Muscle layer of duodenum (tissue), 2 donors: ENCODE results near the gene FOXF1.

Experiments
- H3K27ac ChIP-seq: one replicate; pipeline ENCODE4 v1.7.0; 2013; ENCODE audit warnings: mild to moderate bottlenecking, low read length
- H3K27me3 ChIP-seq: one replicate; pipeline ENCODE4 v1.7.0; 2013; ENCODE audit warnings: low read depth, mild to moderate bottlenecking, control low read depth, low read length
- H3K36me3 ChIP-seq, 2 donors: one replicate each; pipeline ENCODE4 v1.7.0; 2013; ENCODE audit warnings: low read length in 2 of 2, control low read depth in 1 of 2, mild to moderate bottlenecking in 1 of 2; ENCODE audit not compliant: insufficient read depth in 2 of 2, control insufficient read depth in 1 of 2
- H3K4me1 ChIP-seq, 2 donors: one replicate each; pipeline ENCODE4 v1.7.0; 2013; ENCODE audit warnings: low read length in 2 of 2, mild to moderate bottlenecking in 2 of 2, control low read depth in 1 of 2, moderate library complexity in 1 of 2; ENCODE audit not compliant: insufficient read depth in 2 of 2, control insufficient read depth in 1 of 2
- H3K4me3 ChIP-seq, 2 donors: one replicate each; pipeline ENCODE4 v1.7.0; 2013; ENCODE audit warnings: low read length in 2 of 2, low read depth in 1 of 2, mild to moderate bottlenecking in 1 of 2
- H3K9me3 ChIP-seq, 2 donors: one replicate each; pipeline ENCODE4 v1.7.0; 2013; ENCODE audit warnings: low read length in 2 of 2, control low read depth in 1 of 2, mild to moderate bottlenecking in 1 of 2; ENCODE audit not compliant: control insufficient read depth in 1 of 2
- donor health status: healthy.

FOXF1 gene

DNA sequence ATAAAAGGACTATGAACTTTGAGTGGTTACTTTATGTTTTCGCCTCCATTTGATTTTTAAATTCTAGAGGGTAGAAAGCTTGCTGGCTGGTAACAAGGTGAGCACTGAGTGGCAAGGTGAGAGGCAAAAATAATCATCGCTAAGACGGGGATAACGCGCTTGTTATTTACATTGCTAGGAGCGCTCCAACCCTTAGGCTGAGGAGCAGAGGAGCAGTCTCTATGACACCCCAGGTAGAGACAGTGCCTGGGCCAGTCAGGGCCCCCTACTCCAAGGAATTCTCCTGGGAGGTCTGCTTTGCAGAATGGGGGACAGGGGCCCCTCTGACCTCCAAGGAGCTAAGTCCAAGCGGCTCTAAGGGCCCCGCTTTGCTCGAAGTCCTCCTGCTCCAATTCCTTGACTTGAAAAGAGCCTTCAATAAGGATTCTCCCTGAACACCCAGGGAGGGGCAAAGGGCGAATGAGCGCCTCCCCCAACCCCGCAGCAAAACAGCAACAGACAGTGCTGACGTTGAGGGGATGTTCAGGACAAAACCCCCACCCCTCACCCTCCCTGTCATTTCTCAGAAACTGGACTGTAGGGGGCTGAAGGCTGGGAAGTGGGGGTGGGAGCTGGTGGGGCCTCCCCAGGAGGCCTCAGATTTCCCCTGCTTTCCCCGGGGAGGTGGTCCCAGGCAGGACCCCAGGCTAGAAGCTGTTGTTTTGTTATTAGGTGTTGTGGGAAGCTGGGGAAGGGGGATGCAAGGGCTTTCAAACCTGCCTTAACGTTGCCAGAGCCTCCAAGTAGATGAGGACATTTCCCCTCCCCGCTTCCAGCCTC is 10.2 kb upstream of the FOXF1 start:
- Histone ChIP-seq H3K36me3 (no peaks in the 10 kb centered on the region), H3K4me3 (peak overlapping the region; percentile 1 to 57), H3K27ac (peak overlapping the region; percentile 87), H3K4me1 (peaks cover 0 to 6% of the 10 kb centered on the region in 2 donors), H3K27me3 (peaks cover 52% of the 10 kb centered on the region), H3K9me3 (no peaks in the 10 kb centered on the region)

DNA sequence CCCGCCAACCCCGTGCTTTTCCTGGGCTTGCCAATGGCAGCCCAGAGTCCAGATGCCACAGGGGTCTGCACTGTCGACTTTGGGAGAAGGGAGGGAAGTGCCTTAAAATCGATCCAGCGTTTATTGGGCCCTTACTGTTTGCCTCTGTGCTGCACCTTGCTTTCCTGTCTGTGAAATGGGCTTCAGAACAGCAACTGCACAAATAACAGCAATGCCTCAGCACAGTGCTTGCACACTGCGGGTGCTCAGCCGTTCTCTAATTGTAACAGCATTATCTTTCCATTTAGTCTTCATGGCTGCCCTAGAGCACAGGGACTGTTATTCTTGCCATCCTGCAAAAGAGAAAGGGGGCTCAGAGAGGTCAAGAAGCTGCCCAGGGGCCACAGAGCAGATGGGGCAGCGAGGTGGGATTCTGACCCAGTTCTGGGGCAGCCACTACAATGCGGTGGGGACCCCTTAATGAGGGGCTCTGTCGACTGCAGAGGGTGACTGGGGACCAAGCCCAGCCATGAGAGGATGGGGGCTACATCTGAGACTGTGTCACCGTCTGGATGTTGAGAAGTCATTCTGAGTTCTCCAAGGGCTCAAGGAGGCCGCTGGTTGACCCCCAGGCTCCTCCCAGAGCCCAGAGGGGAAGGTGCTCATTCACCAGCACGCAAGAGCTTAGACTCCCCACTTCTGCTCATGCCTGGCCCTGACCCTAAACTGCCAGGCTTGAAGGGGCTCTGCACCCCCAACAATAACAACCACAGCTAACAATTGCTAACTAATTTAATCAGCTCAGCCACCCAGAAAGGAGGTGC is 9.4 kb upstream of the FOXF1 start:
- Histone ChIP-seq H3K27me3 (peaks cover 47% of the 10 kb centered on the region), H3K27ac (peak overlapping the region; percentile 87), H3K4me1 (peaks cover 0 to 6% of the 10 kb centered on the region in 2 donors), H3K4me3 (peak overlapping the region in 1 of 2 donors; percentile 39), H3K9me3 (no peaks in the 10 kb centered on the region), H3K36me3 (no peaks in the 10 kb centered on the region)

DNA sequence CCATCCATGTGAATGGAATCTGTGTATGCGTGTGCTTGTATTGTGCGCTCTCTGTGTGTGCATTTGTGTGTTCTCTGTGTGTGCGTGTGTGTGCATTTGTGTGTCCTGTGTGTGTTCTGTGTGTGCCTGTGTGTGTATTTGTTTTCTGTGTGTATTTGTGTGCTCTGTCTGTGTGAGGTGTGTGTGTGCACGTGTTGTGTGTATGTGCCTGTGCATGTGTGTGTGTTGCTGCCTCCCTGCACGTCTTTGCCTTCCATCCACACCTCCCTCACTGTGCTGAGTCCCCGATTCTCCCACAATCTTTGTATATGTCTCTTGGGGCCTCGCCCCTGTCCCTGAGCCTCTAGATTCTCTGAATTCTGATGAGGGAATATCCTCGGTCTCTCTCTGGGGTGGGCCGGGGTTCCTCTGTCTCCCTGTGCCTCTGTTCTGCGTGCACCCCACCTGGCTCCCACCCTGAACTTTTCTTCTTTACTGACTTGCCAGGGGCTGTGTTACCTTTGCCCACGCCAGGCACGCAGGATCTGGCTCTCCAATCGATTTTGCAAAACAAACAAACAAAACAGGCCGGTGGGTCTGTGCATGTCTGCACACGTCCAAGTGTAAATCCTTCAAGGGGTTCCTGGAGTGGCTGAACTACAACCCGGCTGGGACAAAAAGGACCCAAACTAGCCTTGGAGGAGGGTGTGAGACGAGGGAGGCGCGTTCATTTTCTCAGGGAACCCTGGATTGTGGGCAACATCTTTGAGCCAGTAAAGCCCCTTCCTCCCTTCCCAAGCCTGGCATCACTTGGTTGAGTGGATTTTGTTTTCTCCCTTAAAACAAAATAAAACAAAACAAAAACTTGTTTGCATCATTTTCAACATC is 8.1 kb upstream of the FOXF1 start:
- no peaks in the 10 kb centered on the region for H3K36me3 ChIP-seq
- H3K4me3 ChIP-seq, result peak overlapping the region; percentile 1 to 2
- no peaks in the 10 kb centered on the region for H3K9me3 ChIP-seq
- peaks cover 0 to 6% of the 10 kb centered on the region in 2 donors for H3K4me1 ChIP-seq
- peak overlapping the region; percentile 87 for H3K27ac ChIP-seq
- H3K27me3 ChIP-seq, result peaks cover 58% of the 10 kb centered on the region

DNA sequence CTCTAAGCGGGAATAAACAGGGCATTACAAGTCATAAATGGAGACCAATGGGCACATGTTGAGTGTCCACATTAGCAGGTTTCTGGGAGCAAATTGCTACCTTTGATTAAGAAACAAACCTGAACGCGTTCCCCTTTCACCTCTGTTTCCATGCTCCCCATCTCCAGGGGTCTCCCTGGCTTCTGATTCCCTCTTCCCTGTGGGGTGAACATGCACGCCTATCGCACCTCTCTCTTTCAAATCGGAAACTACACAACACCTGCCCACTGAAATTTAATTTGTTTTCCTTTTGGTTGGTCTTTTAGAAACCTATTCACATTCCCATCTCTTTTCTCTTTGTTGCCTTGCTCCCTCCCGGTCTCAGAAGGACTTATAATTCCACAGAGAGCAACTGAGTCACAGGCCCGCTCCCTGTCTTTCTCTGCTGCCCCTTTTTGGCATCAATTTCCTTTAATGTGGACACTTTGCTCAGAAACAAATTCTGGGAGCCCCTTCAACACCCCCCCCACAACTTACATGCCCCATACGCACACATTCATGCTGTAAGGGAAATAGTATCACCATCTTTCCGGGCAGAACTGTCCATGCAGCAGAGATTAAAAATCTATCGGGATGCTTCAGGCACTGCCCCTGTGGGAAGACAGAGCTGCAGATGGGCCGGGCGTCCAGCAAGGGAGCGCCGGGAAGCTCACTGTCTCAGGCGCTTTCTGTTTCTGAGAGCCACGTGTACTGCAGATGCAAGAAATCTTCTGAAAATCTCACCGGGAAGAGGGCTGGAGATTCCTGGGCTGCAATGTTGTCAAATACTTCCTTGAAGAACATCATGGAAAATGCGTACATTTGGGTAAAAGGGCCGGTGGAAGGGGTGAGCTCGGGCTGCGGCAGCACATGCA is 7.2 kb upstream of the FOXF1 start:
- no peaks in the 10 kb centered on the region for H3K36me3 ChIP-seq
- H3K4me3 ChIP-seq, result peak overlapping the region; percentile 1 to 18
- H3K27ac ChIP-seq, result peak overlapping the region; percentile 87
- H3K27me3 ChIP-seq, result peaks cover 67% of the 10 kb centered on the region
- peaks cover 0 to 6% of the 10 kb centered on the region in 2 donors for H3K4me1 ChIP-seq
- H3K9me3 ChIP-seq, result no peaks in the 10 kb centered on the region

DNA sequence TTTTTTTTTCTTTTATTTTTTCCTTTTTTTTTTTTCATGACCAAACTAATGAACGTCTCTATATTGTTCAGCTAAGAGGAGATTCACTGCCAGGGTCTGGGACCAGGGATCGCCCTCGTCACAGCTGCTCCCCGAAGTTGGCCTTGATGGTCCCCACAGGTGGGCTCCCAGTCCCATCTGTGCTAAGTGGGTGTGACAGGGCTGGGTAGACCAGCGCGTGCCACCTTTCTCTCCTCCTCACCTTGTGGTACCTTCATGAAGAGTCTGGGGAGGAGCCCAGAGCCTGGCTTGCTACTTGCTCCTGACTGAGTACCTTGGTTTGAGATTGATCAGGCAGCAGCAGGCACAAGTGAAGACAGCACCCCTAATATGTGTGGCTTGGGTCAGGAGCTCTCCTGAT is 6.5 kb upstream of the FOXF1 start:
- H3K9me3 ChIP-seq, result no peaks in the 10 kb centered on the region
- no peaks in the 10 kb centered on the region for H3K36me3 ChIP-seq
- H3K4me3 ChIP-seq, result peak overlapping the region; percentile 47 to 54
- H3K4me1 ChIP-seq, result peaks cover 0 to 6% of the 10 kb centered on the region in 2 donors
- H3K27me3 ChIP-seq, result peaks cover 66% of the 10 kb centered on the region
- peak overlapping the region; percentile 78 for H3K27ac ChIP-seq

DNA sequence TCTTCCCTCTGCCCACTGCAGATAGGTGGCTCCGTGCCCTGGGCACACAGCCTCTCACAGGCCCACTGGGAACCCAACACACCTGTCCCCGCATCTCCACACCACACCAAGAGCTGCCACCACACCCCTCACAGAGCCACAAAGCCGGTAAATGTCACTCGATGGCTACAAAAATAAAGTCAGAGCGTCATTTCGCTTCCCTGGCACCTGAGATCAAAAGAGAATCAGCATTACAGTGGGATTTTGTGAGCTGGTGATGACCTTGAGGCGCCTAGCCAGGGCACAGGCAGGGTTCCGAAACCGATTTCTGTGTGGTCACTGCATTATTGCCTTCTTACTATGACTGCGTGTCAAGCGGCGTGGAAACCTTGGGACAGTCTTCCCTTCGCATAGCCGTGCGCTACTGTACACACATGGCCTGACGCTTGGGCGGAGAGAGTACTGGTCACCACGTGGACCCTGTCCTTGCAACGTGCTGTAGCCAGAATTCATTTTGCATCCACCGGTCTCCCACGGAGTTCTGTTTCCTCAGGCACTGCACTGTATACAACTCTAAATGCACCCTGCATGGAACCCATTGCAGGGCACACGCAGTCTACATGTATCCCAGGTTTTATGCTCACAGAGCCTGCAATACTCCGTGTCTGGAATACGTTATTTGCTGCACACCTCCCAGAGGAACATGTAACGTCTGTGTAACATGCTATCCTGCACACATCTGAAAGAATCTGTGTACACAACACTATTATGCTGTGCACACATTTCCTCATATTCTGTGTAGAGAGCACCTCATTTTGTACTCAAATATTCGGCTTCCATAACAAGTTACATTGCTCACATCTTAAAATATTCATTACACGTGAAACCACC is 5.8 kb upstream of the FOXF1 start:
- Histone ChIP-seq H3K36me3 (no peaks in the 10 kb centered on the region), H3K4me3 (peak overlapping the region; percentile 47 to 54), H3K9me3 (no peaks in the 10 kb centered on the region), H3K4me1 (peaks cover 0 to 6% of the 10 kb centered on the region in 2 donors), H3K27me3 (peaks cover 61% of the 10 kb centered on the region), H3K27ac (peak overlapping the region; percentile 78)

DNA sequence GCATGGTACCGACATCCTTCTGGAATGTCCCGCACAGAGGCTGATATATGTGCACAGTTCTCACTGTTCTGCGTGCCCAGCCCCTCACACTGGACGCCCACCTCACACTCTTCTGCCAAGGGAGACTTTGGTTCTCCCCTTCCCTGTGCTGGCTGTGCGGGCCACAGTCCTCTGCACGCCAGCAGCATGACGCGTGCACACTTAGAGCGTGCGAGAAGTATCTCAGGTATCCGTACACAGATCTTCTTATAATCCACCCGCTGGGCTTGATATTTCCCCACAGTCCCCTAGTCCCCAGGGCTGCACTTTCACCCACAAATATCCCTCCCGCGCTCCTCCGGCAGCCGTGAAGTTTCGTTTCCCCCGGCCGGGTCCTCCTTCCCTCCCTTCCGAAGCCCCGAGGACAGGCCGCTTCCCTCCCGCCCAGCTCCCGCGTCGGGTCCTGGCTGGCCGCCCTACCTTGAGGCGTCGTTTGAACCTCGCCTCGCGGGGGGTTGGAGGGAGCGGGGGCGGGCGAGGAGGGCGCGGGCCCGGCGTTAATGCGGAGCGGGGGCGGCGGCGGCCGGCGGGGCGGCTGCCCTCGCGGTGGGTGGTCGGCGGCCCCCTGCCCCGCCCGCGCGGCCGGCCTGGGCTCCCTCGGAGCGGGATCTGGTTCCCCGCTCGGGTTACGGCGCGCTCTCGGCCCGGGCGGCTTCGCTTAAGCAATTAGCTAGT is 5.0 kb upstream of the FOXF1 start:
- Histone ChIP-seq H3K27me3 (peaks cover 56% of the 10 kb centered on the region), H3K4me1 (peaks cover 0 to 6% of the 10 kb centered on the region in 2 donors), H3K27ac (peak overlapping the region; percentile 88), H3K4me3 (peak overlapping the region; percentile 64 to 70), H3K9me3 (no peaks in the 10 kb centered on the region), H3K36me3 (no peaks in the 10 kb centered on the region)

DNA sequence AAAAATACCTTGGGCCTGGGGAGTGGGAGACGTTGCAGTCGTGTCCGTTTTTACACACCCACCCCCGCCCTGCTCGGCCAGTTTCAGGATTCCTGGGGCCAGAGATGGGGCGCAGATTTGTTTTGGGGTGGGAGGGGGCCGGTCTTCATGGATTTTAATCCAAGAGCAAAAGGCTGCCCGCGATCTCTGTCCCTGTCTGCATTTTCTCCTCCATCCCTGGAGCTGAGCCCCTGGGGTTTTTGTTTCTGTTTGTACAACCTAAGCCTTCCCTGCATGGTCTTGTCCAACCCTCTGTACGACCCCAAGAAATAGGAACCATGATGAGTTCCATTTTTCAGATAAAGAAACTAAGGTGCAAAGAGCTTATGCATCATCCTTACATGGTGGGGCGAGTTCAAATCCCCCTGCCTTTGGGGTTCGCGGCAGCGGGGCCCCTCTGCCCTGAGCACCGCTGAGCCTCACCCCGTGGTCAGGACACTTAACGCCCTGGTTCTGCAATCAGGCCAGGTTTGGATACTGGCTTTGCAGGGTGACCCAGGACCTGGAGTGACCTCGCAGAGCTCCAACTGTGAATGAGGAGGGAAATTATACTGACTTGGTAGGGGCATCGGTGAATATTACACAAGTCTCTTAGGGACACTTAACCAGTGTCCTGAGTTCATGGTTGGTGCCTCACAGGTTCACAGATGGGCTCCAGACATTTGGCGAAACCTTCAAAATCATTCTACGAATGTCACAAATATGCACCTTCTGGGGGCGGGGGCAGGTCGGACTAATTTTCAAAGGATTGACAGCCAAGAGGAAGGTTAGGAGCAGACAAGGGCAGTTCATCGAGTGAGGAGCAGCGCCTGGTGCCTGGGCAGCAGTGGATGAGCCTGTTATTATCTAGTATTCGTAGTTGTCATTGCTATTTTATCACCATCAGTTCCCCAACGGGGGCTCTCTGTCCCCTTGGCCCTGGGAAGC is 4.1 kb upstream of the FOXF1 start:
- H3K27me3 ChIP-seq, result peaks cover 49% of the 10 kb centered on the region
- peak overlapping the region; percentile 64 to 70 for H3K4me3 ChIP-seq
- H3K27ac ChIP-seq, result peak overlapping the region; percentile 88
- H3K9me3 ChIP-seq, result no peaks in the 10 kb centered on the region
- no peaks in the 10 kb centered on the region for H3K36me3 ChIP-seq
- peaks cover 0 to 6% of the 10 kb centered on the region in 2 donors for H3K4me1 ChIP-seq
